Nephron (organoid): Measurements from ENCODE around the gene CAPN12.
A peak's percentile ranks its signal among the peaks of the same experiment; 100 is the strongest.

Source experiments
- H3K27ac Mint-ChIP-seq, 3 experiments: 2 replicates each; pipeline ENCODE4 v1.8.0; 2020; ENCODE audit warnings: mixed read lengths in 3 of 3, mild to moderate bottlenecking in 2 of 3, moderate library complexity in 1 of 3
- H3K27me3 Mint-ChIP-seq: 2 replicates; pipeline ENCODE4 v1.8.0; 2021; ENCODE audit warnings: low read depth, mild to moderate bottlenecking, moderate library complexity, mixed read lengths
- H3K36me3 Mint-ChIP-seq: 2 replicates; pipeline ENCODE4 v1.8.0; 2020; ENCODE audit warnings: low read depth, mixed read lengths
- H3K4me1 Mint-ChIP-seq: 2 replicates; pipeline ENCODE4 v1.8.0; 2020; ENCODE audit warnings: mixed read lengths
- H3K4me3 Mint-ChIP-seq, 3 experiments: 2 replicates each; pipeline ENCODE4 v1.8.0; 2020; ENCODE audit warnings: mild to moderate bottlenecking in 3 of 3, mixed read lengths in 3 of 3, moderate library complexity in 2 of 3
- H3K9me3 Mint-ChIP-seq: 2 replicates; pipeline ENCODE4 v1.8.0; 2020; ENCODE audit warnings: mixed read lengths
- TF ChIP-seq, protein P1 (sequence below), 3 experiments: fragments of 200-600 bp; sonication (generic); IDR thresholded peaks; one replicate each; pipeline ENCODE4 v1.5.0; 2021; ENCODE audit warnings: antibody characterized with exemption in 3 of 3; ENCODE audit not compliant: unreplicated experiment in 3 of 3

CAPN12 gene

DNA sequence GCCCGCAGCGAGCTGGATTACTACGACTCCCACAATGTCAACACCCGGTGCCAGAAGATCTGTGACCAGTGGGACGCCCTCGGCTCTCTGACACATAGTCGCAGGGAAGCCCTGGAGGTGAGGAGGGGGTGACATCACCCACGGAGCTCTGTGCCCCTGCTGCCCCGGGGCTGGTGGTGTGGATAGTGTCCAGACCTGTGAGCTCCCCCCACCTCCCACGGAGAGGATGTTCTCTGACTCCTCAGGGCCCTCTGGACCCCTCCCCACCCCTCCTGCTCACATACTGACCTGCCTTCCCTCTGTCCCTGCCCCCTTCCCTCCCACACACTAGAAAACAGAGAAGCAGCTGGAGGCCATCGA is 20.7 kb downstream of the CAPN12 start:
- Mint-ChIP-seq H3K27ac (peak overlapping the region in 2 of 3 experiments; percentile 13 to 78), H3K9me3 (no peaks in the 10 kb centered on the region), H3K4me3 (no peak overlapping the region), H3K4me1 (peaks cover 17% of the 10 kb centered on the region), H3K36me3 (peaks cover 37% of the 10 kb centered on the region), H3K27me3 (no peaks in the 10 kb centered on the region)
- TF ChIP-seq, protein P1, sequence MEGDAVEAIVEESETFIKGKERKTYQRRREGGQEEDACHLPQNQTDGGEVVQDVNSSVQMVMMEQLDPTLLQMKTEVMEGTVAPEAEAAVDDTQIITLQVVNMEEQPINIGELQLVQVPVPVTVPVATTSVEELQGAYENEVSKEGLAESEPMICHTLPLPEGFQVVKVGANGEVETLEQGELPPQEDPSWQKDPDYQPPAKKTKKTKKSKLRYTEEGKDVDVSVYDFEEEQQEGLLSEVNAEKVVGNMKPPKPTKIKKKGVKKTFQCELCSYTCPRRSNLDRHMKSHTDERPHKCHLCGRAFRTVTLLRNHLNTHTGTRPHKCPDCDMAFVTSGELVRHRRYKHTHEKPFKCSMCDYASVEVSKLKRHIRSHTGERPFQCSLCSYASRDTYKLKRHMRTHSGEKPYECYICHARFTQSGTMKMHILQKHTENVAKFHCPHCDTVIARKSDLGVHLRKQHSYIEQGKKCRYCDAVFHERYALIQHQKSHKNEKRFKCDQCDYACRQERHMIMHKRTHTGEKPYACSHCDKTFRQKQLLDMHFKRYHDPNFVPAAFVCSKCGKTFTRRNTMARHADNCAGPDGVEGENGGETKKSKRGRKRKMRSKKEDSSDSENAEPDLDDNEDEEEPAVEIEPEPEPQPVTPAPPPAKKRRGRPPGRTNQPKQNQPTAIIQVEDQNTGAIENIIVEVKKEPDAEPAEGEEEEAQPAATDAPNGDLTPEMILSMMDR (IDR thresholded peaks at IDR 0.05; ENCODE audit: unreplicated experiment in 3 of 3) = no peak

DNA sequence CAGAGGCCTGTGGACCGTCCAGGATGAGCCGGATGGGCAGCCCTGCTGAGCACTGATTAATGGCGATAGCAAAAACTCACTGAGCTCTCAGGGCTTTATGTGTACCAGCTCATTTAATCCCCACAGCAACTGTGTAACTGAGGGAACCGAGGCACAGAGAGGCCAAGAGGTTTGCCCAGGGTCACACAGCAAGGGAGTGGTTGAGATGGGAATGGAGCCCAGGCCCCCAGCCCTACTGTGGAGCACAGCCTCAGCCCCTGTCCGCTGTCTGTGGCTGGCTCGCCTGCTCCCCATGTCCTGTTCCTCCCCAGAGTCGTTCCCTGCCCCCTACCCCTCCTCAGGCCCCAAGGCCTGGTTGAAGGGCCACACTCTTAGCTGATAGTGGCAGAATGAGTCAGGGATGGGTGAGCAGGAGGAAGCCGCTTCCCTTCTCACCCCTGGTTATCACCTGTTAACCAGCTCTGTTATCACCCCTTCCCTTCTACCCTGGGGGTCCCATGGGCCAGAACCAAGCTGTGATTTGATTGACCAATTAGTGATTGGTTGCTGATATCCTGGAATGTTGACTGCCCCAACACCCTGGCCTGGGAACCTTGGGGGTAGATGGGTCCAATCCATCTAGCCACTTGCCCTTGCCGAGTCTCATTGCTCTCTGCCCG is 21.2 kb downstream of the CAPN12 start:
- H3K4me1 Mint-ChIP-seq = peaks cover 19% of the 10 kb centered on the region
- peaks cover 37% of the 10 kb centered on the region for H3K36me3 Mint-ChIP-seq
- H3K9me3 Mint-ChIP-seq = no peaks in the 10 kb centered on the region
- no peak overlapping the region for H3K4me3 Mint-ChIP-seq
- H3K27me3 Mint-ChIP-seq = no peaks in the 10 kb centered on the region
- H3K27ac Mint-ChIP-seq = peak overlapping the region in 2 of 3 experiments; percentile 13 to 78
- TF ChIP-seq, protein P1 (IDR thresholded peaks at IDR 0.05; ENCODE audit: unreplicated experiment in 3 of 3) = no peak

GRCh38 chr19:38721979-38722773 is 22.1 kb downstream of the CAPN12 start:
- no peaks in the 10 kb centered on the region for H3K9me3 Mint-ChIP-seq
- peak overlapping the region in 2 of 3 experiments; percentile 27 to 29 for H3K27ac Mint-ChIP-seq
- H3K27me3 Mint-ChIP-seq = no peaks in the 10 kb centered on the region
- H3K4me3 Mint-ChIP-seq = no peak overlapping the region
- H3K36me3 Mint-ChIP-seq = peaks cover 41% of the 10 kb centered on the region
- TF ChIP-seq, protein P1 (IDR thresholded peaks at IDR 0.05; ENCODE audit: unreplicated experiment in 3 of 3) = no peak
- H3K4me1 Mint-ChIP-seq = peaks cover 19% of the 10 kb centered on the region

- no peaks in the 10 kb centered on the region for H3K9me3 Mint-ChIP-seq
- H3K36me3 Mint-ChIP-seq = peaks cover 36% of the 10 kb centered on the region
- H3K27ac Mint-ChIP-seq = no peak overlapping the region
- TF ChIP-seq, protein P1 (IDR thresholded peaks at IDR 0.05; ENCODE audit: unreplicated experiment in 3 of 3) = no peak
- H3K27me3 Mint-ChIP-seq = no peaks in the 10 kb centered on the region
- no peak overlapping the region for H3K4me3 Mint-ChIP-seq
- peaks cover 19% of the 10 kb centered on the region for H3K4me1 Mint-ChIP-seq
Observed at GRCh38 chr19:38721496-38721895, 22.8 kb downstream of the CAPN12 start.

GRCh38 chr19:38720559-38721236 is 23.6 kb downstream of the CAPN12 start:
- no peaks in the 10 kb centered on the region for H3K9me3 Mint-ChIP-seq
- H3K4me3 Mint-ChIP-seq = no peak overlapping the region
- H3K27me3 Mint-ChIP-seq = no peaks in the 10 kb centered on the region
- TF ChIP-seq, protein P1 (IDR thresholded peaks at IDR 0.05; ENCODE audit: unreplicated experiment in 3 of 3) = no peak
- H3K36me3 Mint-ChIP-seq = peaks cover 36% of the 10 kb centered on the region
- H3K4me1 Mint-ChIP-seq = peaks cover 19% of the 10 kb centered on the region
- H3K27ac Mint-ChIP-seq = no peak overlapping the region
